HepG2 (cell line): ENCODE results near the gene TST. TPM values are rescaled to one million over a fixed set of nuclear protein-coding genes. Genes with fewer than 3 reads are reported as not detected.

ENCODE experiments used
- AGO1 ChIP-seq: fragments of 200-400 bp; formaldehyde crosslinking; IDR thresholded peaks from 2 replicates; pipeline ENCODE4 v1.6.1; 2017; ENCODE audit warnings: mild to moderate bottlenecking, low read depth, low read length, moderate library complexity; ENCODE audit not compliant: poor library complexity, severe bottlenecking
- ATF1 ChIP-seq: IDR thresholded peaks from 2 replicates; pipeline ENCODE4 v1.6.1; 2016; ENCODE audit warnings: mild to moderate bottlenecking, control low read depth
- CENPT ChIP-seq: sonication (generic); formaldehyde crosslinking; IDR thresholded peaks from 2 replicates; pipeline ENCODE4 v1.8.0; 2022; ENCODE audit warnings: low read depth, mild to moderate bottlenecking, moderate library complexity, missing genetic modification reagents
- DDIT3 ChIP-seq: sonication (generic); formaldehyde crosslinking; IDR thresholded peaks from 2 replicates; pipeline ENCODE4 v1.4.0; 2020; ENCODE audit warnings: mild to moderate bottlenecking, missing genetic modification reagents
- FOXP4 ChIP-seq: sonication (generic); formaldehyde crosslinking; IDR thresholded peaks from 2 replicates; pipeline ENCODE4 v1.4.0; 2020; ENCODE audit warnings: missing genetic modification reagents
- GATAD2A ChIP-seq: IDR thresholded peaks from 2 replicates; pipeline ENCODE4 v1.6.1; 2016
- HNF4A ChIP-seq: sonication (generic); formaldehyde crosslinking; IDR thresholded peaks from 2 replicates; pipeline ENCODE4 v1.4.0; 2020; ENCODE audit warnings: missing genetic modification reagents
- KLF15 ChIP-seq: sonication (generic); formaldehyde crosslinking; IDR thresholded peaks from 2 replicates; pipeline ENCODE4 v1.8.1; 2023; ENCODE audit warnings: borderline replicate concordance, mild to moderate bottlenecking, inconsistent platforms, missing genetic modification reagents, mixed read lengths
- MXD1 ChIP-seq: sonication (generic); formaldehyde crosslinking; IDR thresholded peaks from 2 replicates; pipeline ENCODE4 v1.4.0; 2020; ENCODE audit warnings: mild to moderate bottlenecking, missing genetic modification reagents
- NKX3-1 ChIP-seq: sonication (generic); formaldehyde crosslinking; IDR thresholded peaks from 2 replicates; pipeline ENCODE4 v1.5.0; 2020; ENCODE audit warnings: missing genetic modification reagents
- NR3C1 ChIP-seq: sonication (generic); formaldehyde crosslinking; IDR thresholded peaks from 2 replicates; pipeline ENCODE4 v1.4.0; 2020; ENCODE audit warnings: missing genetic modification reagents
- ZBTB4 ChIP-seq: sonication (generic); formaldehyde crosslinking; IDR thresholded peaks from 2 replicates; pipeline ENCODE4 v1.4.0; 2020; ENCODE audit warnings: missing genetic modification reagents, mild to moderate bottlenecking, borderline replicate concordance
- ZNF292 ChIP-seq: sonication (generic); formaldehyde crosslinking; IDR thresholded peaks from 2 replicates; pipeline ENCODE4 v1.8.1; 2022; ENCODE audit warnings: mild to moderate bottlenecking, low read depth, missing genetic modification reagents, borderline replicate concordance
- ZNF703 ChIP-seq: sonication (generic); formaldehyde crosslinking; IDR thresholded peaks from 2 replicates; pipeline ENCODE4 v1.5.1; 2020; ENCODE audit warnings: missing genetic modification reagents, mild to moderate bottlenecking, moderate library complexity, borderline replicate concordance
- ZNF83 ChIP-seq: sonication (generic); formaldehyde crosslinking; IDR thresholded peaks from 2 replicates; pipeline ENCODE4 v1.4.0; 2020; ENCODE audit warnings: missing genetic modification reagents, mild to moderate bottlenecking, borderline replicate concordance
- ZSCAN9 ChIP-seq: IDR thresholded peaks from 2 replicates; pipeline ENCODE4 v1.6.1; 2016; ENCODE audit warnings: borderline replicate concordance
- polyA plus RNA-seq, 8 experiments: library from polyadenylated mRNA; depleted of rRNA in 3 of 8; stranded (reverse) in 7 of 8; unstranded in 1 of 8; fragments of >200 nt; fragmentation: Illumina TruSeq in 4 of 8; extraction: Trizol in 4 of 8; gene quantifications; 2 replicates each; pipeline versions ENCODE4 v1.2.1 to v1.2.3, GENCODE V29; 2011 to 2016; ENCODE audit warnings: low read depth in 4 of 8, missing spikeins in 1 of 8, mixed read lengths in 1 of 8; ENCODE audit not compliant: insufficient read depth in 1 of 8
- total RNA-seq, 5 experiments: library from RNA; depleted of rRNA; stranded (reverse); fragments of >200 nt; fragmentation: Illumina TruSeq; extraction: Trizol; gene quantifications; 2 replicates each; pipeline ENCODE4 v1.2.3, GENCODE V29; 2016; ENCODE audit warnings: low read depth in 1 of 5

TST gene
- total and polyA plus RNA-seq, 2 of the 13 experiments (the other 11 are each of a cell fraction or from before 2014, with no cell fraction given): 44.6 to 63.6 TPM

GRCh38 chr22:37032535-37033460 is 13.6 kb upstream of the TST start (continued):
- TF ChIP-seq ZBTB4 (CRISPR knock-in tag) (peak; percentile 95), AGO1 (no peak), ZNF703 (CRISPR knock-in tag) (peak; percentile 84), ATF1 (peak; percentile 77), ZNF292 (CRISPR knock-in tag) (peak; percentile 97; the same call in 1 of the 2 replicates), ZNF83 (no peak), KLF15 (CRISPR knock-in tag) (no peak; the same call in 1 of the 2 replicates), ZSCAN9 (CRISPR knock-in tag) (peak; percentile 88), FOXP4 (CRISPR knock-in tag) (peak; percentile 98), DDIT3 (peak; percentile 82; the same call in 1 of the 2 replicates), HNF4A (CRISPR knock-in tag) (peak; percentile 92), MXD1 (CRISPR knock-in tag) (peak; percentile 46; the same call in 1 of the 2 replicates), CENPT (CRISPR knock-in tag) (0 out of 2 replicates have a peak, but pooled peaks have one; percentile 43), GATAD2A (CRISPR knock-in tag) (peak; percentile 99), NR3C1 (CRISPR knock-in tag) (no peak), NKX3-1 (CRISPR knock-in tag) (peak; percentile 66; the same call in 1 of the 2 replicates)
